Muscle of leg (tissue), 11 donors: ENCODE data around the gene LCORL. TPM values are rescaled to one million over a fixed set of nuclear protein-coding genes. Genes with fewer than 3 reads are reported as not detected.
"Not testable (repeated sequence)": the region's sequence is repeated elsewhere in the genome, so short reads cannot be mapped to it uniquely, and the experiment has no call there.

ENCODE experiments used
- DNase-seq: peaks from one replicate; pipeline ENCODE4 v3.0.0; 2013
- H3K27ac ChIP-seq: one replicate; pipeline ENCODE4 v1.5.1; 2013; ENCODE audit warnings: mild to moderate bottlenecking, low read length, control low read depth
- H3K27me3 ChIP-seq: one replicate; pipeline ENCODE4 v1.6.1; 2013; ENCODE audit warnings: low read length; ENCODE audit not compliant: control insufficient read depth, insufficient read depth
- H3K36me3 ChIP-seq: one replicate; pipeline ENCODE4 v1.6.1; 2013; ENCODE audit warnings: low read length; ENCODE audit not compliant: control insufficient read depth, insufficient read depth
- H3K4me1 ChIP-seq: one replicate; pipeline ENCODE4 v1.6.1; 2013; ENCODE audit warnings: low read length; ENCODE audit not compliant: control insufficient read depth, insufficient read depth
- H3K4me3 ChIP-seq: one replicate; pipeline ENCODE4 v1.5.1; 2013; ENCODE audit warnings: low read length, control low read depth
- H3K9me3 ChIP-seq: replicated peaks from 2 replicates; pipeline ENCODE4 v1.6.1; 2013; ENCODE audit warnings: low read depth, low read length; ENCODE audit not compliant: control insufficient read depth
- WGBS: methylation state at CpG from one replicate; pipeline ENCODE4 v1.1.5; 2013; ENCODE audit warnings: missing lambda C conversion rate; ENCODE audit not compliant: insufficient coverage; 5-methylcytosine and 5-hydroxymethylcytosine counted together
- polyA plus RNA-seq, 8 donors: library from polyadenylated mRNA; unstranded; fragments of 120-200 nt; gene quantifications; one replicate each; pipeline versions ENCODE4 v1.2.1 to v1.2.3, GENCODE V29; 2013; ENCODE audit warnings: inconsistent platforms in 1 of 8, low replicate concordance in 1 of 8; ENCODE audit not compliant: insufficient read length in 8 of 8, insufficient read depth in 1 of 8
- total RNA-seq: library from RNA; stranded (reverse); fragments of 120-200 nt; gene quantifications from one replicate; pipeline ENCODE4 v1.2.4, GENCODE V29; 2013

Gene LCORL
- total and polyA plus RNA-seq, 9 donors = 9.4 to 16.4 (median 10.5) TPM

DNA sequence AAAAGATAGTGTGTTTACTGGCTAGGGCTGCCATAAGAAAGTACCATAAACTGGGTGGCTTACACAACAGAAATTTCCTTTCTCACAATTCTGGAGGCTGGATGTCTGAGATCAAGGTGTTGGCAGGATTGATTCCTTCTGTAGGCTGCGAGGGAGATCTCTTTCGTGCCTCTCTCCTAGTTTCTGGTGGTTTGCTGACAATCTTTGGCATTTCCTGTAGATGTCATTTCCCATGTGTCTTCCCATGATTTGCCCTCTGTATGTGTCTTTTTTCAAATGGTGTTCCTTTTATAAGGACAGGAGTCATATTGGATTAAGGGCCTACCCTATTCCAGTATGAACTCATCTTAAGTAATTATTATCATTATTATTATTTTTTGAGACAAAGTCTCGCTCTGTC lies 27.9 kb upstream of the LCORL start:
- H3K36me3 ChIP-seq = no peaks in the 10 kb centered on the region
- WGBS = 86% methylated on average over 1 of the region's 3 CpGs
- DNase-seq = no peak
- H3K27me3 ChIP-seq = no peaks in the 10 kb centered on the region
- no peak overlapping the region for H3K4me3 ChIP-seq
- H3K4me1 ChIP-seq = no peaks in the 10 kb centered on the region
- no peak overlapping the region for H3K27ac ChIP-seq
- no peaks in the 10 kb centered on the region for H3K9me3 ChIP-seq

DNA sequence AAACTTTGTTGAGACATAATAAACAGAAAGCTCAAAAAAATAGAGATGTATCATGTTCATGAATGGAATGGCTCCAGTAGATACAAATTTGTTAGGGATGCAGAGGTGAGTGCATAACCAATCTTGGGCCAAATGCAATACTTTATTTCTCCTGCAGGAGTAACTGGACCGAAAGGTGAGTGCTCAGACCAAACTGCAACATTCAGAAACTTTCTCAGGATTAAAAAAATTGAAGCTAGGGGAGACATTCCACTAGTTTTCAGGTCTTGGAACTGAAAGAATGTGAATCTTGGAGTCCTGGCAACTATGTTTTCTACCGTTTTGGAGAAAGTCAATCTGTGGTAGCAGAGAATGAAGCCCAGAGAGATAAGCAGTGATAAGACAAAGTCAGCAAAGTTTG lies 21.2 kb upstream of the LCORL start:
- no peak overlapping the region for H3K27ac ChIP-seq
- no peaks in the 10 kb centered on the region for H3K4me1 ChIP-seq
- 60% methylated on average over 1 of the region's 2 CpGs for WGBS
- H3K9me3 ChIP-seq = no peaks in the 10 kb centered on the region
- no peak for DNase-seq
- H3K27me3 ChIP-seq = no peaks in the 10 kb centered on the region
- no peaks in the 10 kb centered on the region for H3K36me3 ChIP-seq
- H3K4me3 ChIP-seq = no peak overlapping the region

DNA sequence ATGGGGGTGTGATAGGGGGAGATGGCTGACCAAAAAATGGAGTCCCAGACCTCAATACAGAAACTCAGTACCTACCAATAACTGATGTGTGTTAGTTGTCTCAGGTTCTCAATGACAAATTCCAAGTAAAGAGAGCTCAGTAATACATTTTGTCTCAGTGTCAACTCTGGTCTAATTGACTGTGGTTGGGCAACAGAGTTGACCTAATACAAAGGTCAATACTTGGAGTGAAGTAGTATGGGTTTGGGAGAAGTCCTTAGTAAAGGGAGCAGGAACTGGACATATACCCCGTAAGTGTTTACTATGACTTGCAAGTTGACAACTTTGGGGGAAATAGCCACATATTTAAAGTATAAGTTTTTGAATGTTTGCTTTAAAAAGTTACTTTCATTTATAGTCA lies 20.5 kb upstream of the LCORL start:
- Histone ChIP-seq H3K9me3 (no peaks in the 10 kb centered on the region), H3K4me1 (no peaks in the 10 kb centered on the region), H3K27ac (no peak overlapping the region), H3K36me3 (no peaks in the 10 kb centered on the region), H3K4me3 (no peak overlapping the region), H3K27me3 (no peaks in the 10 kb centered on the region)
- DNase-seq = no peak
- WGBS = 100% methylated on average over 1 of the region's 1 CpG

DNA sequence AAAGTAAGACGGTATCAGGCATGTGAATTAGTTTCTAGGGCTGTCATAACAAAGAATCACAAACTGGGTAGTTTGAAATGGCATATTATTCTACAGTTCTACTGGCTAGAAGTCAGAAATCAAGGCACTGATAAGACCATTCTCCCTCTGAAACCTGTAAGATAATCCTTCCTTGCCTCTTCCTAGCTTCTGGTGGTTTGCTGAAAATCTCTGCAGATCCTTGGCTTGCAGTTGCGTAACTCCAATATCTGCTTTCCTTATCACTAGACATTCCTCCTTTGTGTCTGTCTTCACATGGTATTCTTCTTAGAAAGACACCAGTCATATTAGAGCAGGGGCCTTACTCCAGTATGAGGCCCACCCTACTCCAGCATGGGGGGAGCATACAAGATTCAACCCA lies 19.6 kb upstream of the LCORL start:
- DNase-seq = no peak
- 100% methylated on average over 1 of the region's 2 CpGs for WGBS
- H3K27ac ChIP-seq = no peak overlapping the region
- H3K4me3 ChIP-seq = no peak overlapping the region
- no peaks in the 10 kb centered on the region for H3K9me3 ChIP-seq
- no peaks in the 10 kb centered on the region for H3K27me3 ChIP-seq
- no peaks in the 10 kb centered on the region for H3K4me1 ChIP-seq
- H3K36me3 ChIP-seq = no peaks in the 10 kb centered on the region

DNA sequence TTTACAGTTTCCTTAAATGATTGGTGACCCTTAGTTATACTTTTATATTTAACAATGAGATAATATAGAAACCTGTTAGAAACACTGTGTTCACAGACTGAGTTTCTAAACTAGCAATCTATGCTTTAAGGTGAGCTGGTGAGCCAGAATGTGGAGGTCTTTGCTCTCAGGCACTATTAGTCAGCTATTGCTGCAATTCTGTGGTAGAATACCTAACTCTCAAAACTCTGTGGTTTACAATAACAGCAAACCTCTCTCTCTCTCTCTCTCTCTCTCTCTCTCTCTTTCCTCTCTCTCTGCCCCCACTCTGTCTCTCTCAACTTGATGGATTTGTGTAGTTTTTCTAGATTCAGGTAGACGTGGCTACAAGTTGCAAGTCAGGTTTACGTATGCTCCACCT lies 17.6 kb upstream of the LCORL start:
- no peak for DNase-seq

GRCh38 chr4:18036369-18036768 lies 14.8 kb upstream of the LCORL start:
- H3K4me1 ChIP-seq, H3K4me3 ChIP-seq, H3K27ac ChIP-seq, DNase-seq, H3K27me3 ChIP-seq, H3K9me3 ChIP-seq, H3K36me3 ChIP-seq: not testable (repeated sequence)
- WGBS = 93% methylated on average over 3 of the region's 10 CpGs

More for the DNA sequence above, 17.6 kb upstream of the LCORL start:
- no peaks in the 10 kb centered on the region for H3K36me3 ChIP-seq
- no peak overlapping the region for H3K27ac ChIP-seq
- H3K9me3 ChIP-seq = no peaks in the 10 kb centered on the region
- H3K4me3 ChIP-seq = no peak overlapping the region
- no peaks in the 10 kb centered on the region for H3K27me3 ChIP-seq
- WGBS = no CpG with 5 or more reads among the region's 2 CpGs
- H3K4me1 ChIP-seq = no peaks in the 10 kb centered on the region

- H3K4me1 ChIP-seq = no peaks in the 10 kb centered on the region
- H3K4me3 ChIP-seq = no peak overlapping the region
- H3K9me3 ChIP-seq = no peaks in the 10 kb centered on the region
- WGBS = no CpG with 5 or more reads among the region's 2 CpGs
- H3K36me3 ChIP-seq = no peaks in the 10 kb centered on the region
- no peaks in the 10 kb centered on the region for H3K27me3 ChIP-seq
- no peak overlapping the region for H3K27ac ChIP-seq
- DNase-seq = peak; percentile 47
These were observed 12.5 kb upstream of the LCORL start for GRCh38 chr4:18034099-18034498.

- peak; percentile 36 for DNase-seq
- Histone ChIP-seq H3K9me3 (no peaks in the 10 kb centered on the region), H3K4me3 (no peak overlapping the region), H3K36me3 (no peaks in the 10 kb centered on the region), H3K27ac (no peak overlapping the region), H3K27me3 (no peaks in the 10 kb centered on the region), H3K4me1 (no peaks in the 10 kb centered on the region)
- WGBS = no CpG with 5 or more reads among the region's 2 CpGs
These were observed 11.8 kb upstream of the LCORL start for GRCh38 chr4:18033111-18034085.

DNA sequence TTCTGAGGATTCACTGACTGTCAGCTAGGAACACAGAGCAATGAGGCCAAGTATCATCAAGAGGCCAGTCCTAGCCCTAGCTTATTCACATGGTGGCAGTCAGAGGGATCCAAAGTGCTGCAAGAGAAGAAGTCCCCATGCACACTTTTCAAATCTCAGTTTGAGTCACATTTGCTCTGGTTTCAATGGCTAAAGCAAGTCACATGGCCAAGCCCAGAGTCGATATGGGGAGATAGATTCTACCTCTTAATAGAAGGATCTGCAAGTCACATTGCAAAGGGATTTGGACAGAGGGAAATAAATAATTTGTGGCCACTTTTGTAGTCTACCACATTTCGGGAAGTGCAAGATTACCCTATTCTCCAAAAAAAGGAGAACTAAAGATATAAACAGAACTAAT lies 3.7 kb upstream of the LCORL start:
- no peak overlapping the region for H3K4me3 ChIP-seq
- H3K36me3 ChIP-seq = no peaks in the 10 kb centered on the region
- no peaks in the 10 kb centered on the region for H3K9me3 ChIP-seq
- no CpG with 5 or more reads among the region's 2 CpGs for WGBS
- no peak overlapping the region for H3K27ac ChIP-seq
- peaks cover 2% of the 10 kb centered on the region for H3K4me1 ChIP-seq
- no peak for DNase-seq
- no peaks in the 10 kb centered on the region for H3K27me3 ChIP-seq

DNA sequence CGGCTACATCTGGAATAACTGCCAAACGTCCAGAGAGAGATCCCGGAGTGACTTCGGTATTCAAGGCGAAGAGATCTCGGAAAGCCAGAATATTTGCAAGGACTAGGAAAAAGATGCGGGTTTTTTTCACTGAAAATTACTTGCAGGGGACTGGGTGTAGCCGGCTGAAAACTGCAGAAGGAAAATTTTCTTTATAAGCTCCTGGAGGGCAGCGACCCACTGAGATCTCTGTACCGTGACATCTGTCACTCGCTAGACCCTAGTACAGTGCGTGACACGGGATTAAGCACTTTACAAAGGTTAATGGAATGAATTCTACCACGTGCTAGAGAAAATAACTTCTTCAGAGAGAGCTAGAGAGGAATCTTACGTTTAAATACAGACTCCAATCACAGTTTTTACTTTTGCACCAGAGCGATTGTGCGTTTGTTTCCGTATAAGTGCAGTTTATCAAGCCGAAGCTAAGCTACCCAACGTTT lies 1.1 kb upstream of the LCORL start:
- Histone ChIP-seq H3K36me3 (no peaks in the 10 kb centered on the region), H3K27ac (peak overlapping the region; percentile 93), H3K27me3 (no peaks in the 10 kb centered on the region), H3K4me3 (peak overlapping the region; percentile 80), H3K4me1 (peaks cover 5% of the 10 kb centered on the region), H3K9me3 (no peaks in the 10 kb centered on the region)
- 0% methylated on average over 9 of the region's 20 CpGs for WGBS
- DNase-seq = no peak
